ENCODE measurements around the gene DYNLT3. TPM values are rescaled to one million over a fixed set of nuclear protein-coding genes. Genes with fewer than 3 reads are reported as not detected.

Gene DYNLT3
- total RNA-seq, 1 experiment from 2014 or later: 28.0 TPM

DNA sequence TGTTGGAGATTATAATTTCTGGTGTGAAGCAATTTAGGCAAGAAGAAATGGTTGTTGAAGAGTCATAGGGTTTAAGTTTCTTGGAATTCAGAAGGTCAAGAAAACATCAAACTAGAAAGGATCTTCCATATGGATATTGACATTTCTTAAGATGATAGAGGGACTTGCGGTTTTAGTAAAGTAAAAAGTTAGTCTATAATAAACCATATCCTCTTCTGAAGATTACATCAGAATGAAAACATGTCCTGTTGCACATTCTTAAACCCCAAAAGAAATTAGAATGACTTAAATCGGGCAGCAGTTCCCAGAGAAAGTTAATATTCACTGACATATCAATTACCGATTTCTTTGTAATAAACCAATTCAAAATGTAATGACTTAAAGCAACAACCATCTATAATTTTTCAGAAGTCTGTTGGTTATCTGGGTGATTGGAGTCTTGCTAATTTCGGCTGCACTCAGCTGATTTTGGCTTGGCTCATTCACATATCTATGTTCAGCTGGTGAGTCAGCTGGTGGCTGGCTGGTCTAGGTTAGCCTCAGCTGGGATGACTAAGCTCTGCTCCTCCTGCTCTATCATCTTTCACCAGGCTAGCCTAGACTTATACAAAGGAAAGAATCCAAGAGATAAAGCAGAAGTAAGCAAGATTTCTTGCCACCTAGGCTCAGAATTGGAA lies 24.4 kb upstream of the DYNLT3 start:
- BruUV-seq (replicated peaks): no TSS peak
- CTCF ChIA-PET: no interaction called here
- H3K9me3 Mint-ChIP-seq (ENCODE audit: low read depth, unreplicated experiment): peaks cover 13% of the 10 kb centered on the region
- H3K36me3 Mint-ChIP-seq (ENCODE audit: insufficient read depth, unreplicated experiment): no peaks in the 10 kb centered on the region
- TF ChIP-seq, protein P1, sequence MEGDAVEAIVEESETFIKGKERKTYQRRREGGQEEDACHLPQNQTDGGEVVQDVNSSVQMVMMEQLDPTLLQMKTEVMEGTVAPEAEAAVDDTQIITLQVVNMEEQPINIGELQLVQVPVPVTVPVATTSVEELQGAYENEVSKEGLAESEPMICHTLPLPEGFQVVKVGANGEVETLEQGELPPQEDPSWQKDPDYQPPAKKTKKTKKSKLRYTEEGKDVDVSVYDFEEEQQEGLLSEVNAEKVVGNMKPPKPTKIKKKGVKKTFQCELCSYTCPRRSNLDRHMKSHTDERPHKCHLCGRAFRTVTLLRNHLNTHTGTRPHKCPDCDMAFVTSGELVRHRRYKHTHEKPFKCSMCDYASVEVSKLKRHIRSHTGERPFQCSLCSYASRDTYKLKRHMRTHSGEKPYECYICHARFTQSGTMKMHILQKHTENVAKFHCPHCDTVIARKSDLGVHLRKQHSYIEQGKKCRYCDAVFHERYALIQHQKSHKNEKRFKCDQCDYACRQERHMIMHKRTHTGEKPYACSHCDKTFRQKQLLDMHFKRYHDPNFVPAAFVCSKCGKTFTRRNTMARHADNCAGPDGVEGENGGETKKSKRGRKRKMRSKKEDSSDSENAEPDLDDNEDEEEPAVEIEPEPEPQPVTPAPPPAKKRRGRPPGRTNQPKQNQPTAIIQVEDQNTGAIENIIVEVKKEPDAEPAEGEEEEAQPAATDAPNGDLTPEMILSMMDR (IDR thresholded peaks at IDR 0.05; ENCODE audit: unreplicated experiment): no peak
- H3K4me3 Mint-ChIP-seq (ENCODE audit: low read depth, unreplicated experiment): no peak overlapping the region
- no peak overlapping the region for H3K27ac Mint-ChIP-seq (ENCODE audit: unreplicated experiment)
- H3K4me1 Mint-ChIP-seq (ENCODE audit: low read depth, unreplicated experiment): peaks cover 26% of the 10 kb centered on the region
- no peaks in the 10 kb centered on the region for H3K27me3 Mint-ChIP-seq (ENCODE audit: unreplicated experiment)
- intact Hi-C loops (cut with micrococcal nuclease; ENCODE audit: unreplicated experiment): no loop called here
- DNase-seq: peak; percentile 38

GRCh38 chrX:37867536-37868153 lies 20.3 kb upstream of the DYNLT3 start:
- Mint-ChIP-seq H3K4me1 (ENCODE audit: low read depth, unreplicated experiment) (peaks cover 40% of the 10 kb centered on the region), H3K4me3 (ENCODE audit: low read depth, unreplicated experiment) (no peak overlapping the region), H3K27me3 (ENCODE audit: unreplicated experiment) (no peaks in the 10 kb centered on the region), H3K27ac (ENCODE audit: unreplicated experiment) (no peak overlapping the region), H3K9me3 (ENCODE audit: low read depth, unreplicated experiment) (peaks cover 13% of the 10 kb centered on the region), H3K36me3 (ENCODE audit: insufficient read depth, unreplicated experiment) (no peaks in the 10 kb centered on the region)
- DNase-seq: no peak
- intact Hi-C loops (cut with micrococcal nuclease; ENCODE audit: unreplicated experiment): no loop called here
- no TSS peak for BruUV-seq (replicated peaks)
- CTCF ChIA-PET: no interaction called here
- TF ChIP-seq, protein P1 (IDR thresholded peaks at IDR 0.05; ENCODE audit: unreplicated experiment): no peak

DNA sequence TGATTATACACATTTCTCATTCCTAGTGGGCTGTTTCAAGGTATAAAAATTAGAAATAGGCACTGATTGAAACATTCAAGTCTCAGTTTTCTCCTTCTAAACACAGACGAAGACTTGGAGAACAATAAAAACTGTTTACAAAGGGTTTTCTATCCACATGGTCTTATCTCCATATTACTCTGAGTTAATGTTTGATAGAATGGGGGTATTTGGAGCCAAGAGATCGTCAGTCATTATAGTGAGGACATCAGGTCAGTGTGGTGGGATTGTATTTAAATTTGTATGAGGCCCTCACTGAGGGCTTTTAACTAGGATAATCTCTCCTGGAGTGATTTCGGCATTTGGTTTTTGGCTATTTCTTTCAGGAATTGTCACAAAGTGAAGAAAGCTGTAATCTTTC lies 16.4 kb upstream of the DYNLT3 start:
- no peak overlapping the region for H3K4me3 Mint-ChIP-seq (ENCODE audit: low read depth, unreplicated experiment)
- TF ChIP-seq, protein P1 (IDR thresholded peaks at IDR 0.05; ENCODE audit: unreplicated experiment): no peak
- DNase-seq: no peak
- peaks cover 24% of the 10 kb centered on the region for H3K4me1 Mint-ChIP-seq (ENCODE audit: low read depth, unreplicated experiment)
- BruUV-seq (replicated peaks): no TSS peak
- no peaks in the 10 kb centered on the region for H3K27me3 Mint-ChIP-seq (ENCODE audit: unreplicated experiment)
- intact Hi-C loops (cut with micrococcal nuclease; ENCODE audit: unreplicated experiment): no loop called here
- CTCF ChIA-PET: no interaction called here
- H3K27ac Mint-ChIP-seq (ENCODE audit: unreplicated experiment): no peak overlapping the region
- H3K36me3 Mint-ChIP-seq (ENCODE audit: insufficient read depth, unreplicated experiment): no peaks in the 10 kb centered on the region
- H3K9me3 Mint-ChIP-seq (ENCODE audit: low read depth, unreplicated experiment): peaks cover 5% of the 10 kb centered on the region

GRCh38 chrX:37862851-37863250 lies 15.5 kb upstream of the DYNLT3 start:
- H3K4me1 Mint-ChIP-seq (ENCODE audit: low read depth, unreplicated experiment): peaks cover 16% of the 10 kb centered on the region
- no TSS peak for BruUV-seq (replicated peaks)
- H3K9me3 Mint-ChIP-seq (ENCODE audit: low read depth, unreplicated experiment): peaks cover 5% of the 10 kb centered on the region
- H3K27ac Mint-ChIP-seq (ENCODE audit: unreplicated experiment): no peak overlapping the region
- no peaks in the 10 kb centered on the region for H3K36me3 Mint-ChIP-seq (ENCODE audit: insufficient read depth, unreplicated experiment)
- H3K4me3 Mint-ChIP-seq (ENCODE audit: low read depth, unreplicated experiment): no peak overlapping the region
- CTCF ChIA-PET: no interaction called here
- TF ChIP-seq, protein P1 (IDR thresholded peaks at IDR 0.05; ENCODE audit: unreplicated experiment): no peak
- H3K27me3 Mint-ChIP-seq (ENCODE audit: unreplicated experiment): no peaks in the 10 kb centered on the region
- intact Hi-C loops (cut with micrococcal nuclease; ENCODE audit: unreplicated experiment): no loop called here
- DNase-seq: no peak

Data from Calu3 (cell line).